HG02588 (cell line): Measurements from ENCODE around the gene CCDC192.

Experiments used
- ATAC-seq: cut with Tn5 transposase; IDR thresholded peaks from one replicate; pipeline ENCODE4 v1.9.1; 2021; ENCODE audit warnings: mild to moderate bottlenecking, moderate library complexity; ENCODE audit not compliant: unreplicated experiment

CCDC192 gene

DNA sequence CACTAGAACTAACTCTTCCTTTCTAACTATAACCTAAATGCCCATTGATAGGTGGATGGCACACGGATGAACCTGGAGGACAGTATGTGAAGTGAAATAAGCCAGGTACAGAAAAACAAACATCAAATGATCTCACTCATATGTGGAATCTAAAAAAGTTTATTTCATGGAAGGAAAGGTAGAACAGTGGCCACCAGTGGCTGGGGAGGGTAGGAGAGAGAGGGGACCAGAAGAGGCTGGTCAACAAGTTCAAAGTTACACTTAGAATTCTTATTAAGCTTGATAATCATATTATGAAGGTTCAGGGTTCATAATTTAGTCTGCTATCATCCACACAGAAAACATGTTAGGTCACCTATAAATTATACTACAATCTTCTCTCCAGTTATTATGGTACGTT lies 272.8 kb downstream of the CCDC192 start:
- ATAC-seq = no peak

DNA sequence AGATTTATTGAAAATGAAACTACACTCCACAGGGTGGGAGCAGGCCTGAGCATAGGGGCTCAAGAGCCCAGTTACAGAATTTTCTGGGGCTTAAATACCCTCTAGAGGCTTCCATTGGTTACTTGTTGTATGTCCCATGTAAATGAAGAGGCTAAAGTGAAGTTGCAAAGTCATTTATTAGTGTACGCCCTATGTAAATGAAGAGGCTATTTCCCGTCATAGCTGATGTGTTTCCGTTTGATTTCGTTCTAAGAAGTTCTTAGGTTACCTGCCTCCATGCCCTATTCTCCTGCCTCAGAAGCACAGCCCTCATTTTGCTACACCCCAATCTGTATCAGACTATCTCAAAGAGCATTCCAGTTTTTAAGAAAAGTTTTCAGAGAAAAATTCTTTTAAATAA lies 273.3 kb downstream of the CCDC192 start:
- ATAC-seq = no peak

DNA sequence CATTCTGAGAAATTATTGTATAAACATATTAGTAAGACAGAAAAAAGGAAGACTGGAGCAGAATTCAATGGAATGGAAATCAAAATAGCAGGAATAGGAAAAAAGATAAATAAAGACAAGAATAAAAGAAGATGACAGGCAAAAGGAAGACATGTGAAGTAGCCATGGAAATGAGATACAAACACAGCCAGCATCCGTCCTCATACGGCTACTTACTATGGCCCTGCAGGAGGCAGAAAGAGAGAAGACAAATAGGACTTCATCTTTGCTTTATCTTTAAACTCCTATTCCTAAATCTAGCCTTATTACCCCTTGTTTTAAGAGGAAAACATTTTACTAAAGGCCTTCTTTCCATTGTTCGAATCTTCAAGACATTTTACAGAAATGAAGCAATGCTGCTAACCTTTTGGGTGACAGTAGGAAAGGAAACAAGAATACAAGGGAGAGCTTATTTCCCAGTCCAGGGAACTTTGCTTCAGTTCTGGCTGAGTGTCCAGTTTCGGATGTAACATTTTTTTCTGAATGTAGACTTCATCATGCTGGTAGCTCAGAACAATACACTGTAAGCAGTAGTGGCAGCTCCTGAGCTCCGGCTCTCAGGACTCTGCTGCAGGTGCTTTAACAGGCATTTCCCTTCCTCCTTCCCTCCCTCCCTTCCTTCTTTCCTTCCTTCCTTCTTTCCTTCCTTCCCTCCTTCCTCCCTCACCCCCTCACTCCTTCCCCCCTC lies 274.0 kb downstream of the CCDC192 start:
- no peak for ATAC-seq

DNA sequence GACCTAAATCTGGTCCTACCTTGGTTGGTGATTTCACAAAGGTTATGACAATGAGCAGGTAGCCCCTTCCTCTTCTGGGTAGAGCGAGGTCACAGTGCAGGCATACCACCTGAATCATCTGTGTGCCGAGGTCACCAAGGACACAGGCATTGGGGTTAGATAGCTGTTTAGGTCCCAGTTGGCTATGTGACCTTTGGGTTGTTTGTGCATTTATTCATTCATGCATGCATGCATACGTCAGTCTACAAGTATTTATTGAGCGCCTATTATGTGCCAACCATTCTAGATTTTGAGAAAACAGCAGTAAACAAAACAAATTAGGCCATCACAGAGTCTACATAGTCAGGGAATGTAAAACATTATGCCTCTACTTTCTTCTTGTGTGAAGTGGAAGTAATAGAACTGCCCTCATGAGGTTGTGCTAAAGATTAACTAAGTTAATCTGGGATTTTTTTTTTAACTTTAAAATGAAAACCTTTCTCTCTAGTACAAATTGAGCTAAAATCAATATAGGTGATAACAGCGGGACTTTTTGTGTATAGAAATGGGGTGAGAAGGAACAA lies 275.6 kb downstream of the CCDC192 start:
- ATAC-seq = no peak

DNA sequence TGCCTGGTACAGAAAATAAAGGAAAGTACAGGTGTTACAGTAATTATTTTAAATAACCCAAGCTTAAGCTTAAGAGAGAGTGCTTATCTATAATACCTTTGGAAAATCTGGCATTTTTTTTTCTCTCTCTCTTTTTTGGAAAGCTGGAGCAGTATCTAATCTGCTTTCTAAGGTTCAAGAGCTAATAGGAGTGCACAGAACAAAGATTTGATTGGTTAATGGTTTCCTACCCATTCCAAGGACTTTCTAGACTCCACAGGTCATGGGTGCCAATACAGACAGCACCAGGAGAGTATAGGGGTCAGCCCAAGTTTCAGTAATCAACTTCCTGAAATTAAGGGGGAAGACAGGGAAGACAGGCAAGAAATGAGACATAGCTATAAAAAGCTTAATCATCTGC lies 276.3 kb downstream of the CCDC192 start:
- no peak for ATAC-seq

DNA sequence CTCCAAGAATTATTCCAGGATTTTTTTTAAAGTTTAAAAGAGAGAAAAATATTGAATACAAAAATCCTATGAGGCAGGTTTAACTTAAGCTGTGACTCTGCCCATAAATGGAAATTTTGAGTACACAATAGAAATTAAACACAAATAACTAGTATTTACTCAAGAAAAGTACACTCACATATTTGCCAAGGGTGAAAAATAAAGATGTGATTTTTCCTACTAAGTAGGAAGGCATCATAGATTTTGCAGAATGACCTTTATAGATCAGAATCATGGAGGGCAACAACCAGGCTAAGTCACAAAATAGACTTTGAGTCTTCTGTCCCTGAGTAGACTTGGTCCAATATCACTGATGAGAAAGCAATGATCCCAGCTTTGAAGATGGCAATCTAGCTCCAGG lies 277.7 kb downstream of the CCDC192 start:
- no peak for ATAC-seq

DNA sequence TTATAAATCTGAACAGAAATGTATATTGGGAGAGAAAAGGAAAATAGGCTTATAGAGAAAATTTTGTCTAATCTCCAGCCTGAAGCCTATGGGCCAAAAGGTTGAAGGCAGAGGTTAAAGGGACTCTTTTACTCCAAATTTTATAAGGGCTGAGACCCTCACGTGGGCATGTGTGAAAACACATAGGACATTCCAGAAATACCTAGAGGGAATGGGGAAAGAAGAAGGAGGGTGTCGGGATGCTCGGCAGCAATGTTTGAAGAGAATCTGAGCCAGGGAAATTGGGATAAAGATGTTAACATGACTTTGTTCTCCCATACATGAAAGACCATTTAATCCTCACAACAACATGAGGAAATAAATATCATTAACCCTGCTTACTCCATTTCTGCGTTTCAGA lies 278.3 kb downstream of the CCDC192 start:
- ATAC-seq = no peak

DNA sequence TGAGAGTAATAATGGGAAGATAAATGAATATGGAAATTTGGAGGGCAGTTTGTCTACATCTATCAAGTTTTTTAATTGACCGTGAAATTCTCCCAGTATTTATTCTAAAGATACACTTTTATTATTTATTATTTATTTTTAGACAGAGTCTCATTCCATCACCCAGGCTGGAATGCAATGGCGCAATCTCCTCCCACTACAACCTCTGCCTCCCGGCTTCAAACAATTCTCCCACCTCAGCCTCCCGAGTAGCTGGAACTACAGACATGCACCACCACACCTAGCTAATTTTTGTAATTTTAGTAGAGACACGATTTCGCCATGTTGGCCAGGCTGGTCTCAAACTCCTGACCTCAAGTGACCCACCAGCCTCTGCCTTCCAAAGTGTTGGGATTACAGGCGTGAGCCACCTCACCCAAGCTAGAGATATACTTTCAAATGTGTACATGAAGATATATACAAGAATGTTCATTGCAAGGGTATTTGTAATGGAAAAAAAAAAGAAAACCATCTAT lies 282.7 kb downstream of the CCDC192 start:
- no peak for ATAC-seq

DNA sequence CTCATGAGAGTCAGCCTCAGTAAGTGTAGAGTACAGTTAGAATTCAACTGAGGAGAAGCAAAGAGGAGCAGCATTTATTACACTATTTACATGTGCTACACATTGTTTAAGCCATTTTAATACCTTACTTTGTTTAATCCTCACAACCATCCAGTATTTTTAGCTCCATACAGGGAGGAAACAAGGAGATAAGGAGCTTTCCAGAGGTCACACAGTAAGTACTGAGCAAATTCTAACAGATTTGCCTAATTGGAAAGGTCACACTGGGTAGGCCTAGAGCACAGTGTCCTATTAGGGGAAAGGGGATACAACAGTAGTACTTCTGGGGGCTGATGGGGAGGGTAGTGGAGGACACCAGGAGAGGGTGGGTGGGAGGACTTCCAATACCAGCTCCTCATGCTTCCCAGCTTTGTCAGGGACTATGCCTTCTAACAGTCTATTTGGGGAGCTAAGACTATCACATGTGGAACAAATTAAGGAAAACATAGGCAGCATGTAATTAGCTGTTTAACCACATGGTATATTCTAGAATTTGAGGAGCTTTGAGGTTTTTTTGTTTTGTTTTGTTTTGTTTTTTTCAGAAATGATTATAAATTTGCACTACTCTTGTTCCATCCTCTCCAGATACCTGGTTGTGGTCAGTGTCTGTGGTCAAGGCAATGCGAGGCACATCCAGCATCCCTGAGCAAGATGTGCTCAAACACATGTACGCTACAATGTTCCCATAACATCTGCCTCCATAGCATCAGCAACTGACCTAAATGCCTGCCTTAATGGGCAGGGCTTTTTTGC lies 284.4 kb downstream of the CCDC192 start:
- no peak for ATAC-seq

DNA sequence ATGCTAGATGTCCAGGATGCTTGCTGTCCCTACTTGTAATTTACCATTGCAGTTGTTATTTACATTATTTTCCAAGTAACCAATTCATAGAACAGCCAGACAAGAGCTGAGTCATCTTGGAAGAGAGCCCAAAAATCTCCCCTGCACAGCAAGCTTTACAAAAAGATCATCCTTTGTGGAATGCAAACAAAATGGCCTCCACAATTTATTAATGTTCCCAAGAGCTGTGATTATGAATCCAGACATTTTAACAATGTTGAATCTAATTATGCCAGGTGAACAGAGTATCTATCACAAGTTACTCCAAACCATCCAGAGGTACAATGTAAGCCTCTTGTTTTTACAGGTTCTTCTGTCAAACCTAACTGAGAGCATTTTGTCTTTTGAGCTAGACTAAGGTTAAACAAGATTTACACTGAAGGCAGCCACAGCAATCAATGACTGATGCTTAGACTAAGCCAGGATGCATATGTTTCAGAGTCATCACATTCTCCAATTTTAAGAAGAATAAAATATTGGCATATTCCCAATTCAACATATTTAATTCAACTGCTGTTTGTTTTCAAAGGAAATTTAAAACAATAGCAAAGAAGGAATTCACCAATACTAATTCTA lies 285.1 kb downstream of the CCDC192 start:
- ATAC-seq = no peak
